CD4-positive, alpha-beta T cell (primary cell): Measurements from ENCODE around the gene SLC22A13. TPM values are rescaled to one million over a fixed set of nuclear protein-coding genes. Genes with fewer than 3 reads are reported as not detected.

Experiments used
- ATAC-seq: fragments of 200-7000 bp; cut with Tn5 transposase; one replicate; pipeline ENCODE4 v1.10.0; 2022; ENCODE audit warnings: mild to moderate bottlenecking; ENCODE audit not compliant: poor library complexity
- CTCF ChIA-PET: fragments of 350-600 bp; sonication (Branson Sonifier 250); formaldehyde crosslinking; loops from one replicate; lab custom pipeline; 2021; ENCODE audit warnings: antibody characterized with exemption, inconsistent platforms; lab: Charles Lee
- POLR2A ChIA-PET: fragments of 350-600 bp; sonication (Branson Sonifier 250); formaldehyde crosslinking; loops from one replicate; lab custom pipeline; 2021; ENCODE audit warnings: antibody characterized with exemption, inconsistent platforms; lab: Charles Lee
- DNase-seq, 14 experiments: peaks; one replicate each; pipeline ENCODE4 v3.0.0-alpha.2; 2013 to 2020; ENCODE audit warnings: mixed read lengths in 2 of 14
- H3K27ac ChIP-seq, 2 donors: one replicate each; pipeline versions ENCODE4 v1.5.1 to v1.7.0; 2013; ENCODE audit warnings: low read length in 2 of 2, low read depth in 1 of 2, mild to moderate bottlenecking in 1 of 2
- H3K27me3 ChIP-seq, 2 experiments: 1 replicate in 1 of 2; 2 replicates in 1 of 2; pipeline versions ENCODE4 v1.6.1 to v1.7.0; 2013; ENCODE audit warnings: low read length in 2 of 2, control low read depth in 1 of 2, mild to moderate bottlenecking in 1 of 2, moderate library complexity in 1 of 2; ENCODE audit not compliant: insufficient read depth in 2 of 2, control insufficient read depth in 1 of 2
- H3K36me3 ChIP-seq: one replicate; pipeline ENCODE4 v1.6.1; 2013; ENCODE audit warnings: low read length, control low read depth; ENCODE audit not compliant: insufficient read depth
- H3K4me1 ChIP-seq: one replicate; pipeline ENCODE4 v1.6.1; 2013; ENCODE audit warnings: low read length, control low read depth; ENCODE audit not compliant: insufficient read depth
- H3K4me3 ChIP-seq: one replicate; pipeline ENCODE4 v1.5.1; 2013; ENCODE audit warnings: mild to moderate bottlenecking, low read length, moderate library complexity
- H3K9me3 ChIP-seq, 2 experiments: 1 replicate in 1 of 2; 2 replicates in 1 of 2; pipeline versions ENCODE4 v1.6.1 to v1.7.0; 2013; ENCODE audit warnings: low read length in 2 of 2, mild to moderate bottlenecking in 2 of 2, control low read depth in 1 of 2, moderate library complexity in 1 of 2; ENCODE audit not compliant: control insufficient read depth in 1 of 2, insufficient read depth in 1 of 2
- H3K27ac Mint-ChIP-seq: one replicate; pipeline ENCODE4 v1.8.0; 2020; ENCODE audit warnings: mixed read lengths
- H3K27me3 Mint-ChIP-seq: one replicate; pipeline ENCODE4 v1.8.0; 2021; ENCODE audit warnings: mixed read lengths
- H3K36me3 Mint-ChIP-seq: one replicate; pipeline ENCODE4 v1.8.0; 2021; ENCODE audit warnings: low read depth, mixed read lengths
- H3K4me1 Mint-ChIP-seq: one replicate; pipeline ENCODE4 v1.8.0; 2021; ENCODE audit warnings: low read depth, mixed read lengths
- H3K4me3 Mint-ChIP-seq: one replicate; pipeline ENCODE4 v1.8.0; 2020; ENCODE audit warnings: mild to moderate bottlenecking, mixed read lengths
- H3K9me3 Mint-ChIP-seq: one replicate; pipeline ENCODE4 v1.8.0; 2020; ENCODE audit warnings: mixed read lengths
- intact Hi-C, 2 experiments: fragments of 100-400 bp; cut with DNase I in 1 of 2; cut with micrococcal nuclease in 1 of 2; formaldehyde crosslinking; loops; one replicate each; pipeline versions ENCODE4 v1.15.1 to v1.9.0; 2023 to 2025; cut with DNase I, micrococcal nuclease
- total RNA-seq, 174 experiments: library from RNA in 2 of 174; stranded (reverse) in 2 of 174; gene quantifications; one replicate each; pipeline ENCODE4 v1.2.3 and lab custom pipeline; 2021 to 2026
- TF ChIP-seq, protein P1 (sequence below): fragments of 200-600 bp; IDR thresholded peaks from one replicate; pipeline ENCODE4 v1.8.0; 2022; ENCODE audit warnings: antibody characterized with exemption, mild to moderate bottlenecking

SLC22A13 gene
- total RNA-seq, 2 experiments from 2014 or later = 0.19 to 0.22 TPM

DNA sequence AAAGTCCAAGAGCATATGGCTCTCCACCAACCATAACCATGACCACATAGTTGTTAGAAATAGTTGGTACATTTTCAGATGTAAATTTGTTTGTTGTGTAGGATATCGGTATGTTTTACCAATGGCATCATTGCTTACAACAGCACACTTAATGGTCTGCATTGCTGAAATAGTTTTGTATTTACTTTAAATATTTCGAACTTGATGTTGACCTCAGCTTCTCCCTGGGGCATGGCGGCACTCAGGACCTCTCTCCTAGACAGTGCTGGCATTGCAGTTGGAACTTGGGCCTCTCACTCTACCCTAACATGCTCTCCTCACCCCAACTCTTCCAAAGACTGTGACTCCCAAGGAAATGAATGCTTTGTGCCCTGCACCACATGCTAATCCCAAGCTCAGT, 5.0 kb downstream of the SLC22A13 start:
- ChIA-PET CTCF (no interaction called here), POLR2A (no interaction called here)
- TF ChIP-seq, protein P1, sequence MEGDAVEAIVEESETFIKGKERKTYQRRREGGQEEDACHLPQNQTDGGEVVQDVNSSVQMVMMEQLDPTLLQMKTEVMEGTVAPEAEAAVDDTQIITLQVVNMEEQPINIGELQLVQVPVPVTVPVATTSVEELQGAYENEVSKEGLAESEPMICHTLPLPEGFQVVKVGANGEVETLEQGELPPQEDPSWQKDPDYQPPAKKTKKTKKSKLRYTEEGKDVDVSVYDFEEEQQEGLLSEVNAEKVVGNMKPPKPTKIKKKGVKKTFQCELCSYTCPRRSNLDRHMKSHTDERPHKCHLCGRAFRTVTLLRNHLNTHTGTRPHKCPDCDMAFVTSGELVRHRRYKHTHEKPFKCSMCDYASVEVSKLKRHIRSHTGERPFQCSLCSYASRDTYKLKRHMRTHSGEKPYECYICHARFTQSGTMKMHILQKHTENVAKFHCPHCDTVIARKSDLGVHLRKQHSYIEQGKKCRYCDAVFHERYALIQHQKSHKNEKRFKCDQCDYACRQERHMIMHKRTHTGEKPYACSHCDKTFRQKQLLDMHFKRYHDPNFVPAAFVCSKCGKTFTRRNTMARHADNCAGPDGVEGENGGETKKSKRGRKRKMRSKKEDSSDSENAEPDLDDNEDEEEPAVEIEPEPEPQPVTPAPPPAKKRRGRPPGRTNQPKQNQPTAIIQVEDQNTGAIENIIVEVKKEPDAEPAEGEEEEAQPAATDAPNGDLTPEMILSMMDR = no peak
- Histone ChIP-seq H3K9me3 (no peaks in the 10 kb centered on the region), H3K36me3 (no peaks in the 10 kb centered on the region), H3K4me1 (peaks cover 7% of the 10 kb centered on the region), H3K4me3 (no peak overlapping the region), H3K27me3 (no peaks in the 10 kb centered on the region), H3K27ac (no peak overlapping the region)
- no peaks in the 10 kb centered on the region for H3K36me3 Mint-ChIP-seq
- H3K4me1 Mint-ChIP-seq = peaks cover 16% of the 10 kb centered on the region
- ATAC-seq = no peak
- no peak overlapping the region for H3K27ac Mint-ChIP-seq
- no peak for DNase-seq
- no peaks in the 10 kb centered on the region for H3K27me3 Mint-ChIP-seq
- H3K9me3 Mint-ChIP-seq = no peaks in the 10 kb centered on the region
- intact Hi-C loops = no loop called here
- no peak overlapping the region for H3K4me3 Mint-ChIP-seq

DNA sequence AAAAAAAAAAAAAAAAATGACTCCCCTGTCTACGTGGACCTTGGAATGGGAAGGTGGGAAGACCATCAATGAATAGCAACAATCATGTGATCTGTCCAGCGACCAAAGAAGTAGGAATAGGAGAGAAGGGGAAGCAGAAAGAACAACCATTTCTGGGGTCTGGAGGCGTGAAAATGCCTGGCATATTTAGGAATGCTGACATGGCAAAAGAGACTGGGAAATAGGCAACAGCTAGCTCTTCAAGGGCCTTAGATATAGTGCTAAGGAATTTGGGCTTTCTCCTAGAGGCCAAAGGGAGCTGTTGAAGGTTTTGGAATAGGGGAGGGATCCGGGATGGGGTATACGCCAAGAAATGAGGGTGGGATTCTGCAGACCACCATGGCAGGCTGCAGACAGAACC, 5.9 kb downstream of the SLC22A13 start:
- H3K4me1 ChIP-seq = peaks cover 7% of the 10 kb centered on the region
- TF ChIP-seq, protein P1 = no peak
- DNase-seq = no peak
- H3K36me3 ChIP-seq = no peaks in the 10 kb centered on the region
- intact Hi-C loops = no loop called here
- no peak for ATAC-seq
- no peak overlapping the region for H3K27ac Mint-ChIP-seq
- no peak overlapping the region for H3K4me3 ChIP-seq
- H3K27me3 Mint-ChIP-seq = no peaks in the 10 kb centered on the region
- no peaks in the 10 kb centered on the region for H3K9me3 ChIP-seq
- H3K4me3 Mint-ChIP-seq = no peak overlapping the region
- no peaks in the 10 kb centered on the region for H3K27me3 ChIP-seq
- H3K27ac ChIP-seq = no peak overlapping the region
- H3K9me3 Mint-ChIP-seq = no peaks in the 10 kb centered on the region
- no peaks in the 10 kb centered on the region for H3K36me3 Mint-ChIP-seq
- peaks cover 16% of the 10 kb centered on the region for H3K4me1 Mint-ChIP-seq
- ChIA-PET CTCF (no interaction called here), POLR2A (no interaction called here)

DNA sequence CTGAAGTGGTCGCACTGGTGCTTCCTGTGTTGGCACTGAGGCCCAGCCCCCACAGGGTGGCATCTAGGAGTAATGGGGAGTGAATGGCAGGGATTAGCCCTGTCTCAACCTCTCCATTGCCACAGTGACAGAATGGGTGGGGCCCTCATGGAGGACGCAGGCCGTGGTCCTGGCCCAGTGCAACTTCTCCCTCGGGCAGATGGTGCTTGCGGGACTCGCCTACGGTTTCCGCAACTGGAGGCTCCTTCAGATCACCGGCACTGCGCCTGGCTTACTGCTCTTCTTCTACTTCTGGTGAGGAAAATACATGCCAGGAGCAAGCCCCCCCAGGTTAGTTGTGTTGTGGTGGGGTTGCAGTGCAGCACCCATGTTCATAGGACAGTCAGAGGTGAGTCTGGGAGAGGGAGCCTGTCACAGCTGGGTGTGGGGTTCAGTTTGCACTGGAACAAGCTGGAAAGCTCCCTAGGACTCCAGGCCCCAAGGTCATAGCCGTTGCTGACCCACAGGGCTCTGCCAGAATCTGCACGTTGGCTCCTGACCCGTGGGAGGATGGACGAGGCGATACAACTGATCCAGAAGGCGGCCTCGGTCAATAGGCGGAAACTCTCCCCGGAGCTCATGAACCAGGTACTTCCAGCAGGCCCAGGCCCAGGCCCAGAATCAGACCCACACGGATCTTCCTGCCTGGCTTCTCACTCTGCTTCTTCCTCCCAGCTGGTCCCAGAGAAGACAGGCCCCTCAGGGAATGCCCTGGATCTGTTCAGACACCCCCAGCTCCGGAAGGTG, 9.4 kb downstream of the SLC22A13 start:
- DNase-seq (no peak), ATAC-seq (no peak)
- intact Hi-C loops = no loop called here
- no peak overlapping the region for H3K27ac Mint-ChIP-seq
- ChIA-PET POLR2A (no interaction called here), CTCF (no interaction called here)
- Histone ChIP-seq H3K4me3 (no peak overlapping the region), H3K27ac (no peak overlapping the region), H3K9me3 (no peaks in the 10 kb centered on the region), H3K27me3 (no peaks in the 10 kb centered on the region), H3K4me1 (no peaks in the 10 kb centered on the region), H3K36me3 (no peaks in the 10 kb centered on the region)
- H3K36me3 Mint-ChIP-seq = no peaks in the 10 kb centered on the region
- no peak overlapping the region for H3K4me3 Mint-ChIP-seq
- no peaks in the 10 kb centered on the region for H3K27me3 Mint-ChIP-seq
- no peaks in the 10 kb centered on the region for H3K4me1 Mint-ChIP-seq
- H3K9me3 Mint-ChIP-seq = no peaks in the 10 kb centered on the region
- TF ChIP-seq, protein P1 = no peak
